H1 (cell line): ENCODE data around the gene BAZ1B. TPM values are rescaled to one million over a fixed set of nuclear protein-coding genes. Genes with fewer than 3 reads are reported as not detected.

ENCODE experiments used
- CTCF ChIA-PET: fragments of 300-600 bp; sonication (Branson Sonifier 250); formaldehyde crosslinking; loops from one replicate; lab custom pipeline; 2021; ENCODE audit not compliant: partially characterized antibody; lab: Charles Lee
- POLR2A ChIA-PET: fragments of 300-600 bp; sonication (Branson Sonifier 250); formaldehyde crosslinking; loops from one replicate; lab custom pipeline; 2021; ENCODE audit warnings: inconsistent platforms; ENCODE audit not compliant: partially characterized antibody; lab: Charles Lee
- DNase-seq, 2 experiments: peaks; one replicate each; pipeline versions ENCODE4 v3.0.0 to v3.0.0-alpha.2; 2010 to 2022; ENCODE audit warnings: low spot score in 2 of 2, low read depth in 1 of 2, mixed read lengths in 1 of 2
- FAIRE-seq: peaks from 2 replicates; lab custom pipeline; 2011; peaks lifted over from hg19 to GRCh38; lab: Jason Lieb, UNC
- H2AFZ ChIP-seq: 2 replicates; pipeline ENCODE4 v1.8.1; 2012; ENCODE audit warnings: low read length, inconsistent platforms
- H2AK5ac ChIP-seq: 2 replicates; pipeline ENCODE4 v1.6.1; 2013; ENCODE audit warnings: low read depth, low read length
- H2BK120ac ChIP-seq: replicated peaks from 2 replicates; pipeline ENCODE3; 2013; ENCODE audit warnings: low read depth, low read length, inconsistent platforms
- H2BK12ac ChIP-seq: 2 replicates; pipeline ENCODE4 v1.6.1; 2013; ENCODE audit warnings: low read depth, low read length
- H2BK15ac ChIP-seq: 2 replicates; pipeline ENCODE4 v1.6.1; 2013; ENCODE audit warnings: low read length
- H2BK20ac ChIP-seq: 2 replicates; pipeline ENCODE4 v1.6.1; 2013; ENCODE audit warnings: low read length
- H2BK5ac ChIP-seq: 2 replicates; pipeline ENCODE4 v1.6.1; 2013; ENCODE audit warnings: low read depth, low read length
- H3K14ac ChIP-seq: 2 replicates; pipeline ENCODE4 v1.6.1; 2013; ENCODE audit warnings: inconsistent platforms; ENCODE audit not compliant: insufficient read length
- H3K18ac ChIP-seq: 2 replicates; pipeline ENCODE4 v1.6.1; 2013; ENCODE audit warnings: low read length; ENCODE audit errors: extremely low read depth
- H3K23ac ChIP-seq: 2 replicates; pipeline ENCODE4 v1.6.1; 2013; ENCODE audit warnings: inconsistent platforms; ENCODE audit not compliant: insufficient read length
- H3K23me2 ChIP-seq: 2 replicates; pipeline ENCODE4 v1.6.1; 2013; ENCODE audit warnings: low read depth, low read length
- H3K27ac ChIP-seq: 2 replicates; pipeline ENCODE4 v1.6.1; 2011; ENCODE audit warnings: low read depth, low read length, inconsistent platforms
- H3K27me3 ChIP-seq, 4 experiments: replicated peaks in 1 of 4; 1 replicate in 1 of 4; 2 replicates in 3 of 4; pipeline versions ENCODE4 v1.6.1 to v1.8.1; 2011 to 2013; ENCODE audit warnings: low read length in 3 of 4, mild to moderate bottlenecking in 3 of 4, inconsistent platforms in 2 of 4, mixed read lengths in 2 of 4, moderate library complexity in 1 of 4; ENCODE audit not compliant: control insufficient read depth in 3 of 4, insufficient read depth in 3 of 4; ENCODE audit errors: extremely low read depth in 1 of 4
- H3K36me3 ChIP-seq, 4 experiments: 2 replicates each; pipeline versions ENCODE4 v1.6.1 to v1.8.1; 2011 to 2013; ENCODE audit warnings: mild to moderate bottlenecking in 4 of 4, low read length in 3 of 4, moderate library complexity in 2 of 4, control low read depth in 1 of 4, inconsistent platforms in 1 of 4; ENCODE audit not compliant: insufficient read depth in 4 of 4, control insufficient read depth in 2 of 4
- H3K4ac ChIP-seq: replicated peaks from 2 replicates; pipeline ENCODE3; 2013; ENCODE audit warnings: low read length, low read depth, mixed read lengths, inconsistent platforms; ENCODE audit not compliant: insufficient read length
- H3K4me1 ChIP-seq, 4 experiments: replicated peaks in 1 of 4; 1 replicate in 1 of 4; 2 replicates in 3 of 4; pipeline versions ENCODE4 v1.6.1 to v1.8.1; 2011 to 2013; ENCODE audit warnings: low read length in 3 of 4, inconsistent platforms in 2 of 4, mixed read lengths in 1 of 4; ENCODE audit not compliant: insufficient read depth in 4 of 4, control insufficient read depth in 3 of 4
- H3K4me2 ChIP-seq, 2 experiments: 2 replicates each; pipeline versions ENCODE4 v1.6.1 to v1.8.1; 2011 to 2013; ENCODE audit warnings: low read depth in 2 of 2, low read length in 2 of 2, control low read depth in 1 of 2, inconsistent platforms in 1 of 2, mild to moderate bottlenecking in 1 of 2; ENCODE audit not compliant: insufficient read depth in 1 of 2
- H3K4me3 ChIP-seq, 4 experiments: fragments of 200-600, 300-600 bp in 1 of 4; sonication (generic), shearing (Covaris generic), sonication (Bioruptor Twin) in 1 of 4; 2 replicates each; pipeline versions ENCODE4 v1.5.1 to v1.8.1; 2011 to 2016; ENCODE audit warnings: low read length in 4 of 4, low read depth in 3 of 4, control low read depth in 2 of 4, inconsistent platforms in 2 of 4, mild to moderate bottlenecking in 2 of 4, mixed read lengths in 1 of 4, moderate library complexity in 1 of 4; ENCODE audit not compliant: insufficient read depth in 2 of 4; ENCODE audit errors: extremely low read depth in 1 of 4
- H3K56ac ChIP-seq: replicated peaks from 2 replicates; pipeline ENCODE3; 2013; ENCODE audit warnings: low read depth, mild to moderate bottlenecking, mixed read lengths, low read length, inconsistent platforms; ENCODE audit not compliant: insufficient read length
- H3K79me1 ChIP-seq: 2 replicates; pipeline ENCODE4 v1.6.1; 2013; ENCODE audit warnings: low read depth, low read length, control low read depth
- H3K79me2 ChIP-seq, 2 experiments: 2 replicates each; pipeline versions ENCODE4 v1.6.1 to v1.8.1; 2012 to 2013; ENCODE audit warnings: low read length in 2 of 2, mild to moderate bottlenecking in 2 of 2, inconsistent platforms in 1 of 2; ENCODE audit not compliant: insufficient read depth in 2 of 2, control insufficient read depth in 1 of 2
- H3K9ac ChIP-seq, 4 experiments: replicated peaks in 1 of 4; 1 replicate in 1 of 4; 2 replicates in 3 of 4; pipeline versions ENCODE4 v1.6.1 to v1.8.1; 2011 to 2013; ENCODE audit warnings: low read depth in 3 of 4, low read length in 3 of 4, control low read depth in 2 of 4, mild to moderate bottlenecking in 2 of 4, moderate library complexity in 2 of 4, inconsistent platforms in 1 of 4; ENCODE audit errors: extremely low read depth in 1 of 4
- H3K9me3 ChIP-seq, 2 experiments: 2 replicates each; pipeline versions ENCODE4 v1.6.1 to v1.8.1; 2012 to 2013; ENCODE audit warnings: mild to moderate bottlenecking in 2 of 2, moderate library complexity in 2 of 2, control low read depth in 1 of 2, inconsistent platforms in 1 of 2, low read depth in 1 of 2, low read length in 1 of 2, mixed read lengths in 1 of 2; ENCODE audit not compliant: insufficient read depth in 2 of 2
- H4K20me1 ChIP-seq, 2 experiments: replicated peaks in 1 of 2; 2 replicates each; pipeline versions ENCODE3 to v1.8.1; 2011 to 2013; ENCODE audit warnings: inconsistent platforms in 2 of 2, low read length in 2 of 2, mild to moderate bottlenecking in 1 of 2; ENCODE audit not compliant: insufficient read depth in 2 of 2, control insufficient read depth in 1 of 2
- H4K5ac ChIP-seq: 2 replicates; pipeline ENCODE4 v1.6.1; 2013; ENCODE audit warnings: low read length, low read depth, mixed read lengths, inconsistent platforms; ENCODE audit not compliant: insufficient read length
- H4K8ac ChIP-seq: 2 replicates; pipeline ENCODE4 v1.8.0; 2013; ENCODE audit warnings: mild to moderate bottlenecking, moderate library complexity, low read length, inconsistent platforms; ENCODE audit not compliant: insufficient read depth; ENCODE audit errors: extremely low read depth
- H4K91ac ChIP-seq: replicated peaks from 2 replicates; pipeline ENCODE3; 2013; ENCODE audit warnings: low read length, mixed read lengths, inconsistent platforms; ENCODE audit not compliant: insufficient read length
- BRCA1 ChIP-seq: IDR thresholded peaks from 2 replicates; pipeline ENCODE4 v1.6.1; 2012; ENCODE audit warnings: low read depth, low read length, improper control_type of control experiment
- CBX5 ChIP-seq: fragments of 300-800, 300-1000 bp; sonication (generic); IDR thresholded peaks from 2 replicates; pipeline ENCODE4 v1.7.1; 2016; ENCODE audit warnings: antibody characterized with exemption, low read length, low read depth
- CHD1 ChIP-seq: IDR thresholded peaks from 2 replicates; pipeline ENCODE4 v1.6.1; 2012; ENCODE audit warnings: low read depth, low read length, improper control_type of control experiment
- EP300 ChIP-seq, 2 experiments: IDR thresholded peaks; 1 replicate in 1 of 2; 2 replicates in 1 of 2; pipeline ENCODE4 v1.6.1; 2011 to 2012; ENCODE audit warnings: low read depth in 2 of 2, low read length in 2 of 2, mild to moderate bottlenecking in 2 of 2, borderline replicate concordance in 1 of 2, inconsistent platforms in 1 of 2, moderate library complexity in 1 of 2
- HDAC2 ChIP-seq, 2 experiments: fragments of 300-600 bp in 1 of 2; sonication (generic) in 1 of 2; IDR thresholded peaks; 2 replicates each; pipeline ENCODE4 v1.6.1; 2011 to 2012; ENCODE audit warnings: low read depth in 2 of 2, low read length in 2 of 2, mild to moderate bottlenecking in 2 of 2, moderate library complexity in 2 of 2, borderline replicate concordance in 1 of 2, inconsistent platforms in 1 of 2
- JUND ChIP-seq: IDR thresholded peaks from 2 replicates; pipeline ENCODE4 v1.6.1; 2011; ENCODE audit warnings: mild to moderate bottlenecking, improper control_type of control experiment, low read length
- KDM1A ChIP-seq: fragments of 200-600, 300-600 bp; sonication (generic); IDR thresholded peaks from 2 replicates; pipeline ENCODE4 v1.7.1; 2016; ENCODE audit warnings: mild to moderate bottlenecking, low read length, borderline replicate concordance
- NRF1 ChIP-seq: IDR thresholded peaks from 2 replicates; pipeline ENCODE4 v1.6.1; 2011; ENCODE audit warnings: mild to moderate bottlenecking, low read depth, low read length, improper control_type of control experiment
- RAD21 ChIP-seq, 2 experiments: IDR thresholded peaks in 1 of 2; conservative IDR thresholded peaks in 1 of 2; 2 replicates each; pipeline ENCODE4 v1.6.1; 2011; ENCODE audit warnings: low read depth in 2 of 2, low read length in 2 of 2, improper control_type of control experiment in 1 of 2, inconsistent platforms in 1 of 2, mild to moderate bottlenecking in 1 of 2, moderate library complexity in 1 of 2
- TBP ChIP-seq: IDR thresholded peaks from 2 replicates; pipeline ENCODE4 v1.6.1; 2011; ENCODE audit warnings: low read depth, low read length, improper control_type of control experiment
- TCF12 ChIP-seq: IDR thresholded peaks from 2 replicates; pipeline ENCODE4 v1.6.1; 2011; ENCODE audit warnings: low read depth, mild to moderate bottlenecking, low read length
- WGBS, 2 experiments: shearing (Covaris generic) in 1 of 2; methylation state at CpG; one replicate each; pipeline versions ENCODE4 v1.1.6 to v1.1.7; 2013 to 2015; ENCODE audit warnings: low lambda C conversion rate in 2 of 2, mixed read lengths in 2 of 2, inconsistent platforms in 1 of 2, low coverage in 1 of 2, missing lambda C conversion rate in 1 of 2; ENCODE audit not compliant: insufficient replicate concordance in 2 of 2, insufficient coverage in 1 of 2, insufficient read length in 1 of 2; ENCODE audit errors: extremely low coverage in 1 of 2, missing lambda C conversion rate in 1 of 2; 5-methylcytosine and 5-hydroxymethylcytosine counted together
- polyA plus RNA-seq, 7 experiments: library from polyadenylated mRNA; depleted of rRNA in 3 of 7; stranded (reverse) in 5 of 7; unstranded in 2 of 7; fragments of >200 nt in 5 of 7; fragments of 200-250 nt in 2 of 7; gene quantifications; 1 replicate in 5 of 7; 2 replicates in 1 of 7; 4 replicates in 1 of 7; pipeline versions ENCODE4 v1.2.1 to v1.2.3, GENCODE V29; 2011 to 2013; ENCODE audit warnings: missing spikeins in 2 of 7, mixed read lengths in 2 of 7
- total RNA-seq: library from RNA; stranded (reverse); fragmentation: NEBNext Ultra II Directional; extraction: Animal tissue kit (Norgen Biotek cat#: 25700); gene quantifications from 2 replicates; pipeline ENCODE4 v1.2.1, GENCODE V29; 2021
- TF ChIP-seq, protein P1 (sequence below): IDR thresholded peaks from 2 replicates; pipeline ENCODE4 v1.6.1; 2011; ENCODE audit warnings: low read length, improper control_type of control experiment

The BAZ1B gene
- total and polyA plus RNA-seq, 2 of the 8 experiments (the other 6 are each of a cell fraction or from before 2014, with no cell fraction given), result 21.0 to 86.8 TPM

DNA sequence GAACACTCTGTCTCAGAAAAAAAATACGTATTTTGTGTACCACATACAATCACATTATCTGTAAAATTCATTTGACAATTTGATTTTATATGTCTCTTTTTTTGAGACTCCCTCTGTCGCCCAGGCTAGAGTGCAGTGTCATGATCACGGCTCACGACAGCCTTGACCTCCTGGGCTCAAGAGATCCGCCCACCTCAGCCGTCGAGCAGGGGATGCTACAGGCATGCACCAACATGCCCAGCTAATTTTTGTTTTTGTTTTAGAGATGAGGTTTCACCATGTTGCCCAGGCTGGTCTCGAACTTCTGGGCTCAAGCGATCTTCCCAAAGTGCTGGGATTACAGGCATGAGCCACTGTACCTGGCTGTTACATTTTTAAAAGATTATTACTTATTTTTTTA is 11.6 kb upstream of the BAZ1B start:
- Histone ChIP-seq H4K91ac (no peak overlapping the region), H3K23me2 (no peaks in the 10 kb centered on the region), H3K23ac (no peak overlapping the region), H4K20me1 (no peaks in the 10 kb centered on the region), H2BK120ac (peak overlapping the region; percentile 33), H2BK15ac (no peak overlapping the region), H3K36me3 (peaks cover 5 to 24% (median 10%) of the 10 kb centered on the region in 4 experiments; a peak in 5 of 8 replicates), H2AK5ac (no peak overlapping the region), H2BK12ac (no peak overlapping the region), H4K8ac (no peak overlapping the region), H3K27ac (no peak overlapping the region; the same call in 1 of the 2 replicates), H3K4me2 (no peak overlapping the region), H4K5ac (no peak overlapping the region), H3K4me1 (no peaks in the 10 kb centered on the region), H3K79me2 (no peaks in the 10 kb centered on the region), H3K4ac (no peak overlapping the region), H3K4me3 (no peak overlapping the region), H3K9me3 (no peaks in the 10 kb centered on the region), H2BK5ac (peak overlapping the region; percentile 60; the same call in 1 of the 2 replicates), H3K9ac (no peak overlapping the region), H3K18ac (no peak overlapping the region; the same call in none of the 2 replicates), H3K79me1 (no peaks in the 10 kb centered on the region), H3K14ac (no peak overlapping the region), H3K56ac (no peak overlapping the region), H2AFZ (no peak overlapping the region), H2BK20ac (no peak overlapping the region), H3K27me3 (no peaks in the 10 kb centered on the region)
- FAIRE-seq (no peak), DNase-seq (no peak)
- CTCF ChIA-PET, result no interaction called here
- 81% methylated on average over 9 of the region's 9 CpGs; no CpG with 5 or more reads in 1 of the 2 experiments for WGBS, 2 experiments
- POLR2A ChIA-PET, result interaction anchor here (0.6 to 4.3 kb wide), 2 partner anchors 12 to 81 kb away, joined by 4 to 32 read pairs; partner anchors contain the start of gene BAZ1B
- TF ChIP-seq JUND (no peak), RAD21 (IDR thresholded peaks at IDR 0.05 in 1 of 2, conservative IDR thresholded peaks at IDR 0.05 in 1 of 2; ENCODE audit: low read depth in 2 of 2, low read length in 2 of 2) (no peak), TBP (no peak), TCF12 (no peak), EP300 (IDR thresholded peaks at IDR 0.05; ENCODE audit: borderline replicate concordance in 1 of 2, low read depth in 2 of 2, low read length in 2 of 2) (no peak), NRF1 (no peak), CBX5 (no peak), BRCA1 (no peak), HDAC2 (IDR thresholded peaks at IDR 0.05; ENCODE audit: borderline replicate concordance in 1 of 2, low read depth in 2 of 2, low read length in 2 of 2) (no peak), CHD1 (no peak), KDM1A (no peak)
- TF ChIP-seq, protein P1, sequence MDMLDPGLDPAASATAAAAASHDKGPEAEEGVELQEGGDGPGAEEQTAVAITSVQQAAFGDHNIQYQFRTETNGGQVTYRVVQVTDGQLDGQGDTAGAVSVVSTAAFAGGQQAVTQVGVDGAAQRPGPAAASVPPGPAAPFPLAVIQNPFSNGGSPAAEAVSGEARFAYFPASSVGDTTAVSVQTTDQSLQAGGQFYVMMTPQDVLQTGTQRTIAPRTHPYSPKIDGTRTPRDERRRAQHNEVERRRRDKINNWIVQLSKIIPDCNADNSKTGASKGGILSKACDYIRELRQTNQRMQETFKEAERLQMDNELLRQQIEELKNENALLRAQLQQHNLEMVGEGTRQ, result no peak
